HG03342 (cell line): Measurements from ENCODE around the gene HNRNPCL4.
"Not testable (repeated sequence)": the region's sequence is repeated elsewhere in the genome, so short reads cannot be mapped to it uniquely, and the experiment has no call there.

Source experiments
- ATAC-seq: cut with Tn5 transposase; IDR thresholded peaks from one replicate; pipeline ENCODE4 v1.9.1; 2021; ENCODE audit warnings: mild to moderate bottlenecking, moderate library complexity; ENCODE audit not compliant: unreplicated experiment

The HNRNPCL4 gene

DNA sequence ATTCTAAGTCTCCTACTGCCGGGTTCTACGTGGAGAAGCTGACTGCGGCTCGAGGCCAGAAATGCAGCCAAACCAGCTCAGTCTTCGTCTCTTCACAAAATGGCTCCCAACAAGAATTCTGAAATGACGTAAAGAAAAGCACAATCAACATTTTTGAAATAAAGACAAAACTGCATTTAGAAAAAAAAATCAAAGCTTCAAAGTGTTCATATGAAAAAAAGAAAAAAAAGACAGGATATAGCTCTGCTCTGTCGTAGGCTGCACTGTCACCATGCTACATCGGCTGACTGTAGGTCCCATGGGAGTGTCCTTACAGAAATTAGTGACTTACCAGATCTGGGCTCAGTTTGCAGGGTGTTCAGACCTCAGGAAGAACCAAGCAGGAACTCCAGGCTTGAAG is at the start of gene HNRNPCL4:
TSS of gene HNRNPCL4 (minus strand) at position 101 of the 400 bp plus-strand sequence. CDS start 164 bp downstream, outside the sequence.
- ATAC-seq: not testable (repeated sequence)

DNA sequence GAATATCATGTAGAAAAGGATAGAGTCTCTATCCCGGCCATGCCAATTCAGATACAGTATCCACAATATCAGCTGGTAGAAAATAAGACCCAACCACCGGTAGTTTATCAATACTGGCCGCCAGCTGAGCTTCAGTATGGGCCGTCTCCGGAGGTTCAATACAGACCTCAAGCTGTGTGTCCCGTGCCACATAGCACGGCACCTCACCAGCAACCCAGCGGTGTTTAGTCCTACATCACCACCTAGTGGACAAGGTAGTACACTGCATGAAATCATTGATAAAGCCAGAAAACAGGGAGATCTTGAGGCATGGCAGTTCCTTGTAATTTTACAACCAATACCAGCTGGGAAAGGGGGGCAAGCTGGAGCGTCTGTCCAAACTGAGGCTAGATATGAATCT is 43.3 kb upstream of the HNRNPCL4 start:
- ATAC-seq: not testable (repeated sequence)

DNA sequence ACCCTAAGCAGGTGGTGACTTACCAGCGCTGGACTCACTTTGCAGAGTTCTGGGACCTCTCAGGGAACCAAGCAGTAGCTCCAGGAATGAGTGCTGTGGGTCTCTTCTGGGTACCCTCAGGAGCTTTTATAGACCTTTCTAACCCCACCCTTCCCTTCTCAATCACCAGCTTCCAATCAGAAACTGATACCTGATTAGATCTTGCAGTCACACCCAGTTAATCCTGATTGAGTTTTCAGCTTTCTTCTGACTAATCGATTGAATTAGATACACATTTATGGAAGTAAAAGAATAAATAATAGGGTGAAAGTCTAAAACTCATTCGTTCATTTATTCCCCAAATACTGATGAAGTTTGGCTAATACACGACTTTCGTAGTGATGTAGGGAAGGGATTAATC is 35.9 kb upstream of the HNRNPCL4 start, which contains the start of gene PRAMEF13:
TSS of gene PRAMEF13 (minus strand) at position 101 of the 400 bp plus-strand sequence. CDS start 1,820 bp downstream, outside the sequence.
- not testable (repeated sequence) for ATAC-seq

DNA sequence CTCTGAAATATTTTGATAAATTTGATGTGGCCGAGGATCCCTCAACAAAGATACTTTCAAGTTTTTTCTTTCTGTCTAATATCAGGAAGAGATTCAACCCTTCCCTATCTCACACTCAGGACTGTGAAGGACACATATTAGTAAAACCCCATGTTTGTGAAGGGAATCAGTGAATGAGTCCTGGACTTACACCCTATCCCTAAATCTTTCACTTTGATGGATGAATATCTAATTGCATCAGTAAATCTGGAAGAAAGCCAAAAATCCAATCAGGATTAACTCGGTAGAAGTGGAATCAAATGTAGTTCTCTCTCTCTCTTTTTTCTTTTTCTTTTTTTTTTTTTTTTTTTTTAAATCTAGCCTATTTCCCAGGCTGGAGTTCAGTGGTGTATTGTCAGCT is 6.1 kb upstream of the HNRNPCL4 start, which contains the start of gene PRAMEF9:
TSS of gene PRAMEF9 (plus strand) at position 301 of the 400 bp plus-strand sequence. CDS start 3,433 bp downstream, outside the sequence.
- not testable (repeated sequence) for ATAC-seq

DNA sequence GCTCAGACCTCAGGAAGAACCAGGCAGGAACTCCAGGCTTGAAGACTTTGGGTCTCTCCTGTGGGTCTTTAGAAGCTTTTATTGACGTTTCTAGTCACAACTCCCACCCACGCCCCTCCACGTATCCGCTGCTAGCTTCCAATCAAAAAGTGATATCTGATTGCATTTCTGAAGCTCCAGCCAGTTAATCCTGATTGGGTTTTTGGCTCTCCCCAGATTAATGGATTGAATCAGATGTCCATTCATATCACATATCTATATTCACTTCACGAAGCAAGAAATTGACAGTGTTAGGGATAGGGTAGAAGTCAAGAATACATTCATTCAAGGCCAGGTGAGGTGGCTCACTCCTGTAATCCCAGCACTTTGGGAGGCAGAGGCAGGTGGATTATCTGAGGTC is 9.5 kb downstream of the HNRNPCL4 start, which contains the start of gene PRAMEF26:
TSS of gene PRAMEF26 (minus strand) at position 101 of the 400 bp plus-strand sequence. CDS start 2,914 bp downstream, outside the sequence.
- ATAC-seq: not testable (repeated sequence)

DNA sequence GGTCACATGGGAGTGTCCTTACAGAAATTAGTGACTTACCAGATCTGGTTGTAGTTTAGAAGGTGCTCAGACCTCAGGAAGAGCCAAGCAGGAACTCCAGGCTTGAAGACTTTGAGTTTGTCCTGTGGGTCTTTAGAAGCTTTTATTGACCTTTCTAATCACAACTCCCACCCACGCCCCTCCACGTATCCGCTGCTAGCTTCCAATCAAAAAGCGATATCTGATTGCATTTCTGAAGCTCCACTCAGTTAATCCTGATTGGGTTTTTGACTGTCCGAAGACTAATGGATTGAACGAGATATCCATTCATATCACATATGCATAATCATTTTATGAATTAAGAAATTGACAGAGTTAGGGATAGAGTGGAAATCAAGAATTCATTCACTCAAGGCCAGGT is 48.7 kb downstream of the HNRNPCL4 start, which contains the start of gene HNRNPCL2:
TSS of gene HNRNPCL2 (minus strand) at position 101 of the 400 bp plus-strand sequence. CDS start 454 bp downstream, outside the sequence.
- ATAC-seq: not testable (repeated sequence)
